Measurements from ENCODE around the gene GDF2.

- TF ChIP-seq GATA3 (IDR thresholded peaks at IDR 0.05; ENCODE audit: low read depth, low read length) (no peak), GATA2 (IDR thresholded peaks at IDR 0.05; ENCODE audit: low read depth, low read length) (no peak)
Measured at GRCh38 chr10:47370015-47370767, 47.9 kb downstream of the GDF2 start.

Measured in SH-SY5Y (cell line).